ENCODE measurements around the gene ROM1.

The ROM1 gene

DNA sequence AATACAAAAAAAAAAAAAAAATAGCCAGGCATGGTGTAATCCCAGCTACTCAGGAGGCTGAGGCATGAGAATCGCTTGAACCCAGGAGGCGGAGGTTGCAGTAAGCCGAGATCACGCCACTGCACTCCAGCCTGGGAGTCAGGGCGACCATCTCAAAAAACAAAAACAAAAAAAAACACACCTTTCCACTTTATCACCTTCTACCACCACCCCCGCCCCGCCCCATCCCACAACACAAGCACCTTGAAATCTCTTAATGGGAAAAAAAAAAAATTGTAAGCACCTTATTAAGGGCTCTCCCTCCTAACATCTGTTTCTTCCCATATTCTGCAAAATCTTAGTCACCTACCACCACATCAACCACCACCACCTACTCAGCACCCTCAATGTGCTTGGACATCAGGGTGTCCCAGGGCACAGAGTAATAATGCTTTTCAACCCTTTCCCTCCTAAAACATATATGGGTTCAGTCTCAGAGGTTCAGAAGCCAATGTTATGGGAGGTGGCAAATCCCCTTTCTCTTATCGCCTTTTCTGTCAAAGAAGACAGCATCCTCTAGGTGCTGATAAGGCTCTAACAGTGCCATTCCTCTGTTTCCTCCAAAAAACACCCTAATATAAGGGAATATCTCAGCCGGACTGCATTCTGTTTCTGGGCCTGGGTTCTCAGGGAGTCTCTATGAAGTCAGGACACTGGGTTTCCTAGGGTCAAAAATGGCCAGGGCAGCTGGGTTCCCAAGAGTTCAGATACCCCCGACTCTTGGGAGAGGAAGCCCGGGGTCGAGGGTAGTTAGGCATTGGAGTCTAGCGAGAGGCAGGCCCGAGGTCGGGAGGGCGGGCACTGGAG lies 39.3 kb downstream of the ROM1 start:
- DNase-seq, result no peak

DNA sequence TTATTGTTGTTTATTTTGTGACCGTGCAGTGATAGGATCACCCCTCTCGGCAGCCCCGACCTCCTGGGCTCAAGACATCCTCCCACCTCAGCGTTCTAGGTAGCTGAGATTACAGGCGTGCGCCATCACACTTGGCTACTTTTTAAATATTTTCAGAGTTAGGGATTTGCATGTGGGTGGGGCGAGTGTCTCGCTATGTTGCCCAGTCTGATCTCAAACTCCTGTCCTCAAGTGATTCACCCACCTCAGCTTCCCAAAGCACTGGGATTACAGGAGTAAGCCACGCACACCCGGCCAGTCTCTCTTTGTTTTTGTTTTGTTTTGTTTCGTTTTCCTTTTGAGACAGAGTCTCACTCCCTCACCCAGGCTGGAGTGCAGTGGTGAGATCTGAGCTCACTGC lies 41.2 kb downstream of the ROM1 start:
- no peak for DNase-seq

DNA sequence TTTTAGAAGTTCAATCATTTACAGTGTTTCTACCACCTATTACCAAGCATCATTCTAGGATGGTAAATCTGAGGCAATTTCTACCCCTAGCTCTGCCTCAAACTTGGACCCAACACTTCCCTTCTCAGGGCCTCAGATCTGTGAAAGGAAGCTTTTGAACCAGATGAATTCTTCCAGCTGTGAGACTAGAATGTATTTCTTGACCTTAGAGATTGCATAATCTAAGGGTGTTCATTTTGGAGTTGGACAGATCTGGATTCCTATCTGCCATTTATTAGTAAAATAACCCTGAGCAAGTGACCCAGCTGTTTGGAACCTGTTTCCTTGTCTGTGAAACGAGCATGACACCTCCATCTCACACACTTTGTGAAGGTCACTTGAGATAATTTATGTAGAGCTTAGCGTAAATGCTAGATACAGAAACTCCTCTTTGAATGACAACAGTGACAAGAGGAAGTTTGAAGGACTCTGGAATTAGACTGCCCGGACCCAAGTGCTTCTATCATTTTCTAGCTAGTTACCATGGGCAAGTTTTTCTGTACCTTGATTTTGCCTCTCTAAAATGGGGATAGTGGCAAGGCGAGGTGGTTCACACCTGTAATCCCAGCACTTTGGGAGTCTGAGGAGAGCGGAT lies 43.9 kb downstream of the ROM1 start:
- no peak for DNase-seq

DNA sequence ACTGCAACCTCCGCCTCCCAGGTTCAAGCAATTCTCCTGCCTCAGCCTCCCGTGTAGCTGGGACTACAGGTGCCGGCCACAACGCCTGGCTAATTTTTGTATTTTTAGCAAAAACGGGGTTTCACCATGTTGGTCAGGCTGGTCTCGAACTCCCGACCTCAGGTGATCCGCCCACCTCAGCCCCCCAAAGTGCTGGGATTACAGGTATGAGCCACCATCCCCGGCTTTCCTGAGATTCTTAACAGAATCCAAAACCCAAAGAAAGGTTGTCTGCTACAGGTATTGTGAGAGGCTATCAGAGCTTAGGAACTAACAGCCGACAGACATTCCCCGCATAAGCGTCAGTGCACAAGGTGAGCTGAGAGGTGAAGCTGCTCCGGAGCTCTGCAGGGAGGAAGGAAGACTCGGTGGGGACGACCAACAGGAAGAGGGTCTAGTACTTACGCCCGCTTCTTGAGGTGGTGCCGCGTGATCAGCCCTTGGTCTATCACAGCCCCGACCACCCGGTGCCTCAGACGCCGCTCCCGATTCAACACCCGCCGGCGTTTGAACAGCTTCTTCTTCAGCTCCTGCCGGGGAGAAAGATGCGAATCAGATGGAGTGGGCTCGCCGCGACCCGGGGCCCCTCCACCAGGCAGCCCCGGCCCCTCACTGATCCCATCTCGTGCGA lies 51.5 kb downstream of the ROM1 start:
- DNase-seq, result peak; percentile 41 to 59

All from SHP77 (cell line).